ENCODE data around the gene PAH. TPM values are rescaled to one million over a fixed set of nuclear protein-coding genes. Genes with fewer than 3 reads are reported as not detected.

Gene PAH
- total and polyA plus RNA-seq, 2 of the 4 experiments (the other 2 are of a cell fraction), result not detected

- ATAC-seq (ENCODE audit: low read depth), result no peak
- BruUV-seq (replicated peaks), result no TSS peak
- POLR2A ChIA-PET (ENCODE audit: unreplicated experiment), result no interaction called here
These were observed 105.8 kb downstream of the PAH start for GRCh38 chr12:102811110-102811737.

More at GRCh38 chr12:102811110-102811737, 105.8 kb downstream of the PAH start:
- no peak overlapping the region for H2BK15ac ChIP-seq (ENCODE audit: low read depth, low read length)
- in situ Hi-C loops (cut with MboI; ENCODE audit: low sequenced_read_pairs) (no loop called here), dilution Hi-C loops (cut with HindIII; ENCODE audit: low sequenced_read_pairs, unreplicated experiment) (no loop called here), intact Hi-C loops (cut with micrococcal nuclease) (no loop called here)
- TF ChIP-seq CTCF (conservative IDR thresholded peaks at IDR 0.05; ENCODE audit: low read depth, low read length) (0 out of 2 replicates have a peak, but pooled peaks have one; percentile 15), POLR2A (IDR thresholded peaks at IDR 0.05; ENCODE audit: low read depth, low read length) (no peak), RAD21 (IDR thresholded peaks at IDR 0.05; ENCODE audit: low read length) (peak; percentile 16; the same call in 1 of the 2 replicates)
- no CpG with 5 or more reads among the region's 6 CpGs for WGBS, 2 experiments (ENCODE audit: extremely low coverage in 2 of 2, insufficient read length in 1 of 2)
- H4K8ac ChIP-seq (ENCODE audit: low read depth in 2 of 2, low read length in 2 of 2), result no peak overlapping the region
- H3K9me3 ChIP-seq (ENCODE audit: control insufficient read depth, insufficient read depth, low read length), result no peaks in the 10 kb centered on the region
- H3K23ac ChIP-seq (ENCODE audit: low read depth, low read length), result no peak overlapping the region
- H4K91ac ChIP-seq (ENCODE audit: insufficient read depth, low read depth, low read length), result no peak overlapping the region
- H2AFZ ChIP-seq (replicated peaks; ENCODE audit: low read length, poor library complexity), result no peak overlapping the region
- no peaks in the 10 kb centered on the region for H3K4me1 ChIP-seq (ENCODE audit: control insufficient read depth, insufficient read depth, low read length)
- H3K14ac ChIP-seq (replicated peaks; ENCODE audit: low read depth, low read length), result no peak overlapping the region
- H2AK9ac ChIP-seq (replicated peaks; ENCODE audit: low read depth, low read length, poor library complexity), result no peak overlapping the region
- H2BK5ac ChIP-seq (ENCODE audit: low read depth, low read length, poor library complexity, severe bottlenecking), result no peak overlapping the region
- no peak overlapping the region for H3K9ac ChIP-seq (ENCODE audit: low read depth, low read length)
- H3K27ac ChIP-seq (ENCODE audit: insufficient read depth, low read length), result no peak overlapping the region
- H3K4me2 ChIP-seq (ENCODE audit: low read depth, low read length), result no peak overlapping the region
- no peaks in the 10 kb centered on the region for H3K36me3 ChIP-seq (ENCODE audit: control insufficient read depth, insufficient read depth, low read length)
- no peaks in the 10 kb centered on the region for H3K9me1 ChIP-seq (ENCODE audit: insufficient read depth, low read length)
- no peak overlapping the region for H3K4ac ChIP-seq (ENCODE audit: low read depth, low read length)
- H4K5ac ChIP-seq (ENCODE audit: low read depth, low read length), result no peak overlapping the region
- H3K79me1 ChIP-seq (ENCODE audit: low read depth in 1 of 2, low read length in 2 of 2), result no peaks in the 10 kb centered on the region
- H2AK5ac ChIP-seq (ENCODE audit: low read depth, low read length), result no peak overlapping the region
- DNase-seq, result no peak
- CTCF ChIA-PET, result interaction anchor here (0.7 to 1.1 kb wide), 2 partner anchors 12 to 871 kb away, joined by 3 to 5 read pairs; no protein-coding TSS in a partner anchor
- no peak overlapping the region for H3K4me3 ChIP-seq (ENCODE audit: insufficient read depth, low read depth, low read length)
- no peak overlapping the region for H2BK20ac ChIP-seq (ENCODE audit: low read depth, low read length)
- no peak overlapping the region for H3K18ac ChIP-seq (ENCODE audit: low read depth, low read length)
- no peaks in the 10 kb centered on the region for H4K20me1 ChIP-seq (ENCODE audit: insufficient read depth, low read length)
- H2BK120ac ChIP-seq (ENCODE audit: low read depth, low read length), result no peak overlapping the region
- no peaks in the 10 kb centered on the region for H3K27me3 ChIP-seq (ENCODE audit: control insufficient read depth, insufficient read depth, low read length)
- H3K56ac ChIP-seq (ENCODE audit: extremely low read depth, insufficient read depth, low read length), result no peak overlapping the region

Data from IMR-90 (cell line).